AG09309 (cell line): Measurements from ENCODE around the gene DUSP9.

ENCODE experiments used
- DNase-seq: peaks from one replicate; pipeline ENCODE4 v3.0.0-alpha.2; 2010; ENCODE audit warnings: low read depth
- H3K4me3 ChIP-seq: 2 replicates; pipeline ENCODE4 v1.5.1; 2011; ENCODE audit warnings: mild to moderate bottlenecking, low read depth, low read length, moderate library complexity; ENCODE audit not compliant: control insufficient read depth
- CTCF ChIP-seq: IDR thresholded peaks from 2 replicates; pipeline ENCODE4 v1.5.1; 2011; ENCODE audit warnings: mild to moderate bottlenecking, low read depth, low read length, inconsistent platforms; ENCODE audit not compliant: insufficient read depth, control insufficient read depth; ENCODE audit errors: missing control alignments

The DUSP9 gene

GRCh38 chrX:153649915-153650782 is 3.1 kb downstream of the DUSP9 start:
- no peak overlapping the region for H3K4me3 ChIP-seq
- no peak for DNase-seq
- TF ChIP-seq CTCF, result no peak

GRCh38 chrX:153650959-153651358 is 4.0 kb downstream of the DUSP9 start:
- DNase-seq, result no peak
- no peak for TF ChIP-seq CTCF
- H3K4me3 ChIP-seq, result no peak overlapping the region

- DNase-seq, result no peak
- H3K4me3 ChIP-seq, result no peak overlapping the region
- peak; percentile 34 for TF ChIP-seq CTCF
Measured at GRCh38 chrX:153651540-153652079, 4.6 kb downstream of the DUSP9 start.

GRCh38 chrX:153653556-153653955 is 6.6 kb downstream of the DUSP9 start:
- H3K4me3 ChIP-seq, result no peak overlapping the region
- no peak for DNase-seq
- no peak for TF ChIP-seq CTCF

GRCh38 chrX:153657161-153657560 is 10.2 kb downstream of the DUSP9 start:
- no peak for TF ChIP-seq CTCF
- DNase-seq, result no peak
- H3K4me3 ChIP-seq, result no peak overlapping the region

GRCh38 chrX:153659268-153659667 is 12.3 kb downstream of the DUSP9 start:
- no peak for TF ChIP-seq CTCF
- no peak for DNase-seq
- H3K4me3 ChIP-seq, result no peak overlapping the region
